Measurements from ENCODE around the gene PTPRO.

GRCh38 chr12:15276088-15276698 lies 46.1 kb upstream of the PTPRO start:
- TF ChIP-seq CTCF (IDR thresholded peaks at IDR 0.05) (peak; percentile 37 to 73 (median 60)), POLR2A (IDR thresholded peaks at IDR 0.05) (no peak)
